HepG2 (cell line): ENCODE results near the gene KCTD19. TPM values are rescaled to one million over a fixed set of nuclear protein-coding genes. Genes with fewer than 3 reads are reported as not detected.

Experiments
- ADNP ChIP-seq: sonication (generic); formaldehyde crosslinking; IDR thresholded peaks from 2 replicates; pipeline ENCODE4 v1.4.0; 2020; ENCODE audit warnings: missing genetic modification reagents
- ARHGAP35 ChIP-seq: sonication (generic); formaldehyde crosslinking; IDR thresholded peaks from 2 replicates; pipeline ENCODE4 v1.9.0; 2022; ENCODE audit warnings: mild to moderate bottlenecking, inconsistent platforms, moderate library complexity, missing genetic modification reagents, borderline replicate concordance
- CBX5 ChIP-seq: sonication (generic); formaldehyde crosslinking; IDR thresholded peaks from 2 replicates; pipeline ENCODE4 v1.4.0; 2020; ENCODE audit warnings: missing genetic modification reagents, borderline replicate concordance
- ELF4 ChIP-seq: sonication (generic); formaldehyde crosslinking; IDR thresholded peaks from 2 replicates; pipeline ENCODE4 v1.5.0; 2020; ENCODE audit warnings: missing genetic modification reagents, mild to moderate bottlenecking, moderate library complexity, borderline replicate concordance
- GFI1 ChIP-seq: sonication (generic); formaldehyde crosslinking; IDR thresholded peaks from 2 replicates; pipeline ENCODE4 v1.5.0; 2020; ENCODE audit warnings: missing genetic modification reagents, mild to moderate bottlenecking, borderline replicate concordance
- NCOA2 ChIP-seq: sonication (generic); formaldehyde crosslinking; IDR thresholded peaks from 2 replicates; pipeline ENCODE4 v1.8.0; 2022; ENCODE audit warnings: inconsistent platforms
- NONO ChIP-seq, 2 experiments: fragments of 450-650 bp in 1 of 2; sonication (generic) in 1 of 2; formaldehyde crosslinking in 1 of 2; IDR thresholded peaks in 1 of 2; conservative IDR thresholded peaks in 1 of 2; 2 replicates each; pipeline versions ENCODE4 v1.6.1 to v1.8.0; 2017 to 2022; ENCODE audit warnings: mild to moderate bottlenecking in 1 of 2, missing genetic modification reagents in 1 of 2, moderate library complexity in 1 of 2
- NR2F6 ChIP-seq, 2 experiments: IDR thresholded peaks; 2 replicates each; pipeline ENCODE4 v1.6.1; 2016; ENCODE audit warnings: antibody characterized with exemption in 1 of 2, mild to moderate bottlenecking in 1 of 2
- PAXIP1 ChIP-seq: sonication (generic); formaldehyde crosslinking; conservative IDR thresholded peaks from 2 replicates; pipeline ENCODE4 v1.4.0; 2020; ENCODE audit warnings: mild to moderate bottlenecking, missing genetic modification reagents, moderate library complexity
- RELA ChIP-seq: sonication (generic); formaldehyde crosslinking; IDR thresholded peaks from 2 replicates; pipeline ENCODE4 v1.4.0; 2020; ENCODE audit warnings: missing genetic modification reagents
- SP2 ChIP-seq: sonication (generic); formaldehyde crosslinking; IDR thresholded peaks from 2 replicates; pipeline ENCODE4 v1.5.1; 2020; ENCODE audit warnings: mild to moderate bottlenecking, missing genetic modification reagents
- TRIM22 ChIP-seq: fragments of 450-650 bp; IDR thresholded peaks from 2 replicates; pipeline ENCODE4 v1.6.1; 2017
- WIZ ChIP-seq: sonication (generic); formaldehyde crosslinking; IDR thresholded peaks from 2 replicates; pipeline ENCODE4 v1.5.1; 2020; ENCODE audit warnings: mild to moderate bottlenecking, missing genetic modification reagents
- ZNF17 ChIP-seq: sonication (generic); formaldehyde crosslinking; IDR thresholded peaks from 2 replicates; pipeline ENCODE4 v1.5.0; 2020; ENCODE audit warnings: mild to moderate bottlenecking, missing genetic modification reagents
- ZNF263 ChIP-seq: sonication (generic); formaldehyde crosslinking; IDR thresholded peaks from 2 replicates; pipeline ENCODE4 v1.4.0; 2020; ENCODE audit warnings: missing genetic modification reagents
- ZNF383 ChIP-seq: sonication (generic); formaldehyde crosslinking; IDR thresholded peaks from 2 replicates; pipeline ENCODE4 v1.4.0; 2020; ENCODE audit warnings: missing genetic modification reagents, mild to moderate bottlenecking, borderline replicate concordance
- ZNF484 ChIP-seq: sonication (generic); formaldehyde crosslinking; IDR thresholded peaks from 2 replicates; pipeline ENCODE4 v1.5.1; 2020; ENCODE audit warnings: mild to moderate bottlenecking, low read depth, missing genetic modification reagents, borderline replicate concordance
- ZNF501 ChIP-seq: sonication (generic); formaldehyde crosslinking; IDR thresholded peaks from 2 replicates; pipeline ENCODE4 v1.5.1; 2020; ENCODE audit warnings: mild to moderate bottlenecking, moderate library complexity, missing genetic modification reagents
- ZNF572 ChIP-seq: sonication (generic); formaldehyde crosslinking; IDR thresholded peaks from 2 replicates; pipeline ENCODE4 v1.5.1; 2020; ENCODE audit warnings: mild to moderate bottlenecking, missing genetic modification reagents
- ZNF580 ChIP-seq: IDR thresholded peaks from 2 replicates; pipeline ENCODE4 v1.6.1; 2016; ENCODE audit warnings: low read depth, borderline replicate concordance
- ZNF775 ChIP-seq: sonication (generic); formaldehyde crosslinking; IDR thresholded peaks from 2 replicates; pipeline ENCODE4 v1.4.0; 2020; ENCODE audit warnings: missing genetic modification reagents, mild to moderate bottlenecking, moderate library complexity, borderline replicate concordance
- ZSCAN9 ChIP-seq: IDR thresholded peaks from 2 replicates; pipeline ENCODE4 v1.6.1; 2016; ENCODE audit warnings: borderline replicate concordance
- ZXDC ChIP-seq: sonication (generic); formaldehyde crosslinking; IDR thresholded peaks from 2 replicates; pipeline ENCODE4 v1.5.0; 2020; ENCODE audit warnings: mild to moderate bottlenecking, missing genetic modification reagents
- polyA plus RNA-seq, 8 experiments: library from polyadenylated mRNA; depleted of rRNA in 3 of 8; stranded (reverse) in 7 of 8; unstranded in 1 of 8; fragments of >200 nt; fragmentation: Illumina TruSeq in 4 of 8; extraction: Trizol in 4 of 8; gene quantifications; 2 replicates each; pipeline versions ENCODE4 v1.2.1 to v1.2.3, GENCODE V29; 2011 to 2016; ENCODE audit warnings: low read depth in 4 of 8, missing spikeins in 1 of 8, mixed read lengths in 1 of 8; ENCODE audit not compliant: insufficient read depth in 1 of 8
- total RNA-seq, 5 experiments: library from RNA; depleted of rRNA; stranded (reverse); fragments of >200 nt; fragmentation: Illumina TruSeq; extraction: Trizol; gene quantifications; 2 replicates each; pipeline ENCODE4 v1.2.3, GENCODE V29; 2016; ENCODE audit warnings: low read depth in 1 of 5

Gene KCTD19
- total and polyA plus RNA-seq, 2 of the 13 experiments (the other 11 are each of a cell fraction or from before 2014, with no cell fraction given), result not detected

- TF ChIP-seq PAXIP1 (CRISPR knock-in tag), result no peak
- no peak; the same call in 1 of the 2 replicates for TF ChIP-seq NCOA2 (CRISPR knock-in tag)
- no peak for TF ChIP-seq TRIM22
- TF ChIP-seq ZXDC (CRISPR knock-in tag), result no peak
- TF ChIP-seq ZNF775 (CRISPR knock-in tag), result no peak
- TF ChIP-seq ZSCAN9 (CRISPR knock-in tag), result no peak
- 0 out of 2 replicates have a peak, but pooled peaks have one; percentile 54 for TF ChIP-seq ADNP (CRISPR knock-in tag)
- TF ChIP-seq ELF4 (CRISPR knock-in tag), result no peak
- no peak for TF ChIP-seq NONO (IDR thresholded peaks at IDR 0.05)
- TF ChIP-seq NONO (CRISPR knock-in tag; conservative IDR thresholded peaks at IDR 0.05), result no peak
- TF ChIP-seq ZNF17 (CRISPR knock-in tag), result no peak
- TF ChIP-seq ZNF572 (CRISPR knock-in tag), result no peak
- no peak for TF ChIP-seq ZNF484 (CRISPR knock-in tag)
- TF ChIP-seq NR2F6 (IDR thresholded peaks at IDR 0.05), result no peak
- TF ChIP-seq NR2F6 (CRISPR knock-in tag; IDR thresholded peaks at IDR 0.05), result no peak
- 0 out of 2 replicates have a peak, but pooled peaks have one; percentile 35 for TF ChIP-seq ZNF580 (CRISPR knock-in tag)
- TF ChIP-seq ZNF263 (CRISPR knock-in tag), result peak; percentile 77
- no peak; the same call in 1 of the 2 replicates for TF ChIP-seq ARHGAP35 (CRISPR knock-in tag)
- TF ChIP-seq CBX5, result 0 out of 2 replicates have a peak, but pooled peaks have one; percentile 35
- TF ChIP-seq WIZ (CRISPR knock-in tag), result 0 out of 2 replicates have a peak, but pooled peaks have one; percentile 19
- TF ChIP-seq SP2 (CRISPR knock-in tag), result no peak
- TF ChIP-seq RELA, result no peak
- TF ChIP-seq ZNF501, result no peak
- no peak for TF ChIP-seq GFI1
- no peak for TF ChIP-seq ZNF383 (CRISPR knock-in tag)
These were observed 47.7 kb downstream of the KCTD19 start (continued) for GRCh38 chr16:67278773-67279295.
